CD4-positive, alpha-beta memory T cell (primary cell): Measurements from ENCODE around the gene ZBTB16. TPM values are rescaled to one million over a fixed set of nuclear protein-coding genes. Genes with fewer than 3 reads are reported as not detected.
A peak's percentile ranks its signal among the peaks of the same experiment; 100 is the strongest.

Source experiments
- CTCF ChIA-PET: fragments of 350-600 bp; sonication (Branson Sonifier 250); formaldehyde crosslinking; loops from one replicate; lab custom pipeline; 2021; ENCODE audit warnings: inconsistent platforms; ENCODE audit not compliant: partially characterized antibody; lab: Charles Lee
- POLR2A ChIA-PET: fragments of 350-600 bp; sonication (Branson Sonifier 250); formaldehyde crosslinking; loops from one replicate; lab custom pipeline; 2021; ENCODE audit not compliant: partially characterized antibody; lab: Charles Lee
- DNase-seq, 5 donors: peaks; one replicate each; pipeline versions ENCODE4 v3.0.0 to v3.0.0-alpha.2; 2020 to 2022; ENCODE audit warnings: mixed read lengths in 1 of 5
- H3K27ac ChIP-seq: one replicate; pipeline ENCODE4 v1.7.0; 2013; ENCODE audit warnings: low read depth, low read length
- H3K27me3 ChIP-seq: 2 replicates; pipeline ENCODE4 v1.7.0; 2013; ENCODE audit warnings: mild to moderate bottlenecking, low read length, moderate library complexity; ENCODE audit not compliant: insufficient read depth
- H3K36me3 ChIP-seq: 2 replicates; pipeline ENCODE4 v1.7.0; 2013; ENCODE audit warnings: mild to moderate bottlenecking, low read length, moderate library complexity; ENCODE audit not compliant: insufficient read depth
- H3K4me1 ChIP-seq: 2 replicates; pipeline ENCODE4 v1.7.0; 2013; ENCODE audit warnings: mild to moderate bottlenecking, low read length, moderate library complexity; ENCODE audit not compliant: insufficient read depth
- H3K4me3 ChIP-seq, 2 donors: one replicate each; pipeline ENCODE4 v1.7.0; 2013; ENCODE audit warnings: low read length in 2 of 2, mild to moderate bottlenecking in 1 of 2
- H3K9me3 ChIP-seq, 2 donors: one replicate each; pipeline ENCODE4 v1.7.0; 2013; ENCODE audit warnings: low read length in 2 of 2, control low read depth in 1 of 2; ENCODE audit not compliant: control insufficient read depth in 1 of 2
- H3K27ac Mint-ChIP-seq, 7 donors: one replicate each; pipeline ENCODE4 v1.8.0; 2020 to 2021; ENCODE audit warnings: mixed read lengths in 7 of 7, mild to moderate bottlenecking in 6 of 7, inconsistent platforms in 3 of 7, moderate library complexity in 3 of 7
- H3K27me3 Mint-ChIP-seq, 2 donors: one replicate each; pipeline ENCODE4 v1.8.0; 2020 to 2021; ENCODE audit warnings: mixed read lengths in 2 of 2
- H3K36me3 Mint-ChIP-seq, 2 donors: one replicate each; pipeline ENCODE4 v1.8.0; 2020 to 2021; ENCODE audit warnings: mixed read lengths in 2 of 2, inconsistent platforms in 1 of 2, mild to moderate bottlenecking in 1 of 2
- H3K4me1 Mint-ChIP-seq, 4 donors: one replicate each; pipeline ENCODE4 v1.8.0; 2020 to 2021; ENCODE audit warnings: mixed read lengths in 4 of 4, mild to moderate bottlenecking in 1 of 4
- H3K4me3 Mint-ChIP-seq, 8 donors: one replicate each; pipeline ENCODE4 v1.8.0; 2020 to 2021; ENCODE audit warnings: mixed read lengths in 8 of 8, mild to moderate bottlenecking in 7 of 8, moderate library complexity in 6 of 8, inconsistent platforms in 3 of 8
- H3K9me3 Mint-ChIP-seq, 8 donors: one replicate each; pipeline ENCODE4 v1.8.0; 2020 to 2021; ENCODE audit warnings: mixed read lengths in 8 of 8, mild to moderate bottlenecking in 5 of 8, inconsistent platforms in 3 of 8, moderate library complexity in 1 of 8
- intact Hi-C: fragments of 100-400 bp; cut with micrococcal nuclease; formaldehyde crosslinking; loops from one replicate; pipeline ENCODE4 v1.15.1; 2023
- polyA plus RNA-seq, 2 donors: library from polyadenylated mRNA; unstranded; fragments of 300-500 nt; fragmentation: Illumina TruSeq; gene quantifications; one replicate each; pipeline ENCODE4 v1.2.3, GENCODE V29; 2021
- total RNA-seq, 2 experiments: library from RNA; stranded (reverse); gene quantifications; one replicate each; pipeline ENCODE4 v1.2.3, GENCODE V29; 2021

Gene ZBTB16
- total and polyA plus RNA-seq, 4 experiments from 2014 or later: 5.6 to 28.4 (median 8.6) TPM

DNA sequence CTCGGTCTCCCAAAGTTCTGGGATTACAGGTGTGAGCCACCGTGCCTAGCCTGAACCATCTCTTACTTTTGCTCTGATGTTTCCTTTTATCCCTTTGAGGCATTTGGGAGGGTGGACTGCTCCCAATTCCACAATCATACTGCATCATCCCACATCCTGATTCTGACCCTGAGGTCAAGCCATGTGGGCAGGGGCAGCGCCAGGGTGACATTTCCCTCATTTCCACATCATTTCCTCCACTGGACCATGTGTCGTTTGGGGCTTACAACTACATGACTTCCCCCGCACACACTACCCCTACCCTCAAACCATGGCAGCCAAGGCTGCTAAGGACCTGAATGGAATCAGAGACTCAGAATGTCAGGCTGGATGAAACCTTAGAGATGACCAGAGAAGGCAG is 26.4 kb upstream of the ZBTB16 start:
- no peaks in the 10 kb centered on the region for H3K9me3 ChIP-seq
- Mint-ChIP-seq H3K27ac (no peak overlapping the region), H3K36me3 (no peaks in the 10 kb centered on the region), H3K4me3 (no peak overlapping the region), H3K9me3 (no peaks in the 10 kb centered on the region), H3K27me3 (peaks cover 4 to 18% of the 10 kb centered on the region in 2 donors), H3K4me1 (peaks cover 0 to 9% (median 5%) of the 10 kb centered on the region in 4 donors)
- H3K4me3 ChIP-seq: no peak overlapping the region
- POLR2A ChIA-PET: no interaction called here
- DNase-seq: no peak
- CTCF ChIA-PET: interaction anchor here (0.9 to 14.5 kb wide), 3 partner anchors 16 to 228 kb away, joined by 3 to 255 read pairs (median 19); no protein-coding TSS in a partner anchor
- peaks cover 6% of the 10 kb centered on the region for H3K4me1 ChIP-seq
- no peak overlapping the region for H3K27ac ChIP-seq
- no peaks in the 10 kb centered on the region for H3K27me3 ChIP-seq
- intact Hi-C loops: no loop called here
- no peaks in the 10 kb centered on the region for H3K36me3 ChIP-seq

DNA sequence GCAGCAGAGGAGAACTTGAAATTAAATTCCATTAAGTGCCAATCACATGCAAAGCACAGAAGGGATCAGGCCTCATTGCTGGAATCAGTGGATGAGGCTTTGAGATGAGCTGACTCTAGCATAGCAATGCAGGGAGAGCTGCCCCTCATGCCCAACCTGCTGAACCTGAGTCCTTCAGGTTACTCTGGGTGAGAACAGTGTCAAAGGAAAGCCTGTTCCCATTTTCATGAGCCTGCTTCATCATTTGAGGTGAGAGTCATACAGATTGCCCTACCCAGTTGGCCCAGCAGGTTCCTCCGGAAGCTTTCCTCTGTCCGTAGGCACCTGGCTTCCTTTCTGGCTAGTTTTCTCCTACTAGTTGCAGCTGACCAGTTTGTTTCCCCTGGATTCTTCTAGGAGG is 25.9 kb upstream of the ZBTB16 start:
- no peak overlapping the region for H3K27ac Mint-ChIP-seq
- peaks cover 6% of the 10 kb centered on the region for H3K4me1 ChIP-seq
- no peaks in the 10 kb centered on the region for H3K9me3 ChIP-seq
- no peaks in the 10 kb centered on the region for H3K9me3 Mint-ChIP-seq
- no peaks in the 10 kb centered on the region for H3K36me3 ChIP-seq
- no peaks in the 10 kb centered on the region for H3K27me3 ChIP-seq
- no peak overlapping the region for H3K4me3 ChIP-seq
- peaks cover 4 to 16% of the 10 kb centered on the region in 2 donors for H3K27me3 Mint-ChIP-seq
- ChIA-PET POLR2A (no interaction called here), CTCF (interaction anchor here (0.7 to 14.5 kb wide), 7 partner anchors 16 to 227 kb away, joined by 3 to 255 read pairs (median 8); partner anchors contain the start of gene ZBTB16)
- H3K27ac ChIP-seq: no peak overlapping the region
- H3K4me3 Mint-ChIP-seq: no peak overlapping the region
- DNase-seq: no peak
- intact Hi-C loops: no loop called here
- no peaks in the 10 kb centered on the region for H3K36me3 Mint-ChIP-seq
- H3K4me1 Mint-ChIP-seq: peaks cover 0 to 9% (median 5%) of the 10 kb centered on the region in 4 donors

DNA sequence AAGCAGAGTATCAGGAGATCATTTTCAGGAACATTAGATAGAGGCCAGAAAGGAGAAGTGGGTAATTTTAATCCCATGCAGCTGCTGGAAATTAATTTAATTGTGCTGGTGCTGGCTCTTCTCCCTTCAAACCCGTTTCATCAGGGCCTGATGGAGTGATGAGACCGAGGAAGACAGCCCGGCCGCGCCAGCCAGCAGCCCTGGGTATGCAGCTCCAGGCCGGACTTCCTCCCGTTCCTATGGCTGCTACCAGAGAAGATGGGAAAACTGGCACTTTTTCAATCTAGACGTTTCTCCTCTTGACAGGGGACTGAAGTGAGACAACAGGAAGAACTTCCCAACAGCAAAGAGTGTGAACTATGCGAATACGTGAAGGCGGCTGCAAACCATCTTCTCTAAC is 24.6 kb upstream of the ZBTB16 start:
- CTCF ChIA-PET: interaction anchor here (1.0 to 14.5 kb wide), 13 partner anchors 10 to 226 kb away, joined by 3 to 255 read pairs (median 8); partner anchors contain the start of gene ZBTB16
- H3K27ac ChIP-seq: no peak overlapping the region
- no peaks in the 10 kb centered on the region for H3K36me3 Mint-ChIP-seq
- POLR2A ChIA-PET: no interaction called here
- H3K27me3 Mint-ChIP-seq: peaks cover 2 to 10% of the 10 kb centered on the region in 2 donors
- H3K9me3 Mint-ChIP-seq: no peaks in the 10 kb centered on the region
- H3K36me3 ChIP-seq: no peaks in the 10 kb centered on the region
- no peaks in the 10 kb centered on the region for H3K27me3 ChIP-seq
- peaks cover 6% of the 10 kb centered on the region for H3K4me1 ChIP-seq
- peak overlapping the region in 1 of 8 donors; percentile 14 for H3K4me3 Mint-ChIP-seq
- no peak overlapping the region for H3K27ac Mint-ChIP-seq
- peaks cover 0 to 9% (median 5%) of the 10 kb centered on the region in 4 donors for H3K4me1 Mint-ChIP-seq
- no peak for DNase-seq
- no peaks in the 10 kb centered on the region for H3K9me3 ChIP-seq
- intact Hi-C loops: loop anchor here (5.0 kb wide), 1 partner anchor 138 kb away; no protein-coding TSS in a partner anchor
- no peak overlapping the region for H3K4me3 ChIP-seq

DNA sequence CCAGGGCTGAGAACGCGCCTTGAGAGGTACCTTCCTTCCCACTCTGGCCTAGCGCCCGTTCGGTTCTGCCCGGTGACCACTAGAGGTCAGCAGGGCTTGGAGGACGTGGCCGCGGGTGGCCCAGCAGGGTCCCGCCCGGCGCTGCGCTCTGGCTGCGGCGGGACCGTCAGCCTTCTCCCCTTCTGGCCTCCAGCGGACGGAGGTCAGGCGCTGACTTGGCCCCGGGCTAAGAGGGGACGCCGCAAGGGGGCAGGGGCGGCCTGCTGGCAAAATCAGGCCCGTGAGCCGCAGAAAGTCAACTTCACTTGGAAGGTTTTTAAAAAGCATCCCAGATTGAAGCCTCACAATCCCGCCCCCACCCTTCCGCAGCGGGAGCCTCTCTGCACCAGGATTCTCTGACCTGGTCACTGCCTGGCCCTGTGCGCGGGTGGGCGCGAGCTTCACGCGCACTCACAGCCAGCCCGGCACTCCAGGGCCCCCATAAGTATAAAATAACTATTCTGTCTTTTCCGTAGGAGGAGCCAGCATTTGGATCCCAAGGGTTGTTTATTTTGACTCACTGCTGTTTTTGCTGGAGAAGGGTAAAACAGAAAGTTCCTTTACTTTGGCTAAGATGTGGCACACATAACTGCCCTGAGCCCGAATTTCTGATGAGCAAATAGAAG is 23.2 kb upstream of the ZBTB16 start:
- peak overlapping the region in 5 of 8 donors; percentile 7 to 54 (median 28) for H3K4me3 Mint-ChIP-seq

DNA sequence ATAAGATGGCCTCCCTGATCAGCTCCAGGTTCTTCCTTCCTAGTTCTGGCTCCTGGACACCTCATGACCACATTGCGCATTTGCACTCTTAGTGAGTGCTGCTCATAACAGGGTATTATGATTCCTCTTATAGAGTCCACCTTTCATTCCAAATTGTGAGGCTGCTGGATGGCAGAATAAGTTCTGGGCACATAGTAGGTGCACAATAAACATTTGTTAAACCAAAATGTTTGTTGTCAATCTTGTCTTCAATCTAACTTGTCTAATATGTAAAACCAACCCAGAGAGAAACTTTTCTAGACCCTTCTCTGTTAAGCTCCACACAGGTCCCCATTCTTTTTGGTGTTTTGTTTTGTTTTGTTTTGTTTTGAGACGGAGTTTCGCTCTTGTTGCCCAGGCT is 22.6 kb upstream of the ZBTB16 start:
- Histone ChIP-seq H3K27me3 (no peaks in the 10 kb centered on the region), H3K36me3 (no peaks in the 10 kb centered on the region), H3K4me1 (peaks cover 6% of the 10 kb centered on the region), H3K9me3 (no peaks in the 10 kb centered on the region), H3K4me3 (no peak overlapping the region), H3K27ac (no peak overlapping the region)
- Mint-ChIP-seq H3K4me1 (peaks cover 0 to 10% (median 6%) of the 10 kb centered on the region in 4 donors), H3K9me3 (no peaks in the 10 kb centered on the region), H3K4me3 (peak overlapping the region in 1 of 8 donors; percentile 54), H3K27me3 (no peaks in the 10 kb centered on the region), H3K36me3 (no peaks in the 10 kb centered on the region), H3K27ac (no peak overlapping the region)
- intact Hi-C loops: loop anchor here (1.0 to 5.0 kb wide), 6 partner anchors 43 to 224 kb away; no protein-coding TSS in a partner anchor
- POLR2A ChIA-PET: no interaction called here
- no peak for DNase-seq
- CTCF ChIA-PET: interaction anchor here (0.7 to 14.5 kb wide), 13 partner anchors 9 to 224 kb away, joined by 3 to 255 read pairs (median 6); no protein-coding TSS in a partner anchor

More for the DNA sequence above, 23.2 kb upstream of the ZBTB16 start:
- DNase-seq: peak in 4 of 5 donors; percentile 51 to 54 (median 52)
- no peak overlapping the region for H3K27ac ChIP-seq
- H3K27me3 Mint-ChIP-seq: no peaks in the 10 kb centered on the region
- peaks cover 6% of the 10 kb centered on the region for H3K4me1 ChIP-seq
- no peaks in the 10 kb centered on the region for H3K9me3 Mint-ChIP-seq
- H3K4me1 Mint-ChIP-seq: peaks cover 0 to 9% (median 6%) of the 10 kb centered on the region in 4 donors
- no peak overlapping the region for H3K27ac Mint-ChIP-seq
- no peaks in the 10 kb centered on the region for H3K27me3 ChIP-seq
- ChIA-PET CTCF (interaction anchor here (0.7 to 14.5 kb wide), 25 partner anchors 9 to 225 kb away, joined by 3 to 255 read pairs (median 4); no protein-coding TSS in a partner anchor), POLR2A (interaction anchor here (0.7 kb wide), 1 partner anchor 224 kb away, joined by 3 read pairs; no protein-coding TSS in a partner anchor)
- intact Hi-C loops: loop anchor here (1.0 to 5.0 kb wide), 6 partner anchors 42 to 225 kb away; no protein-coding TSS in a partner anchor
- H3K36me3 ChIP-seq: no peaks in the 10 kb centered on the region
- H3K36me3 Mint-ChIP-seq: no peaks in the 10 kb centered on the region
- H3K4me3 ChIP-seq: no peak overlapping the region
- H3K9me3 ChIP-seq: no peaks in the 10 kb centered on the region

DNA sequence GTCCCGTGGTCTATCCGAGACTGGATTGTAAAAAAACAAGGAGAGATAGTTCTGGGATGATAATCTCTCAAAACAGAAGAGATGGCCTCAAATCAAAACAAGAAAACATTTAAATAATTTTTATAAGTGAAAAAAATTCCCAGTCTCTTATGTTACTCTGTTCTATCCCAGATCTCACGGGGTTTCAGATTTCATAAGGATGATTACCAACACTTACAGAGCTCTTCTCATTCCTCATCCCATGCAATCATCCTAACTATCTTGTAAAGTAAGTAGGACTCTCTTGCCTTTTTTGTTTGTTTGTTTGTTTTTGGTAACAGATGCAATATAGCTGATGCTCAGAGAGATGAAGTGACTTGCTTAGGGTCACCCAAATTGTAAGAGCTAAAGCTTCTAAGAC is 20.0 kb upstream of the ZBTB16 start:
- H3K9me3 ChIP-seq: no peaks in the 10 kb centered on the region
- peaks cover 14% of the 10 kb centered on the region for H3K4me1 ChIP-seq
- Mint-ChIP-seq H3K4me3 (no peak overlapping the region), H3K27me3 (no peaks in the 10 kb centered on the region), H3K27ac (peak overlapping the region in 1 of 7 donors; percentile 7), H3K9me3 (peaks cover 0 to 3% (median 0%) of the 10 kb centered on the region in 8 donors), H3K36me3 (no peaks in the 10 kb centered on the region), H3K4me1 (peaks cover 8 to 24% (median 19%) of the 10 kb centered on the region in 4 donors)
- no peak for DNase-seq
- H3K27me3 ChIP-seq: no peaks in the 10 kb centered on the region
- POLR2A ChIA-PET: interaction anchor here (0.9 to 1.1 kb wide), 2 partner anchors 120 to 221 kb away, joined by 3 read pairs; no protein-coding TSS in a partner anchor
- H3K4me3 ChIP-seq: no peak overlapping the region
- H3K36me3 ChIP-seq: no peaks in the 10 kb centered on the region
- intact Hi-C loops: loop anchor here (5.0 kb wide), 1 partner anchor 142 kb away; no protein-coding TSS in a partner anchor
- no peak overlapping the region for H3K27ac ChIP-seq
- CTCF ChIA-PET: interaction anchor here (0.8 to 14.5 kb wide), 9 partner anchors 10 to 221 kb away, joined by 3 to 255 read pairs (median 4); no protein-coding TSS in a partner anchor
